HCT116 (cell line): ENCODE results near the gene SEPTIN11. TPM values are rescaled to one million over a fixed set of nuclear protein-coding genes. Genes with fewer than 3 reads are reported as not detected.

ENCODE experiments used
- ATAC-seq: fragments of 200-7000 bp; cut with Tn5 transposase; 2 replicates; pipeline ENCODE4 v1.9.1; 2020; ENCODE audit warnings: mild to moderate bottlenecking, moderate library complexity
- BruUV-seq: library from RNA; stranded (reverse); fragments of 400-500 nt; replicated peaks from 2 replicates; lab custom pipeline; 2021; lab: Mats Ljungman, UMichigan
- CTCF ChIA-PET: fragments of 300-600 bp; sonication (Branson Sonifier 250); formaldehyde crosslinking; loops from one replicate; lab custom pipeline; 2021; ENCODE audit warnings: antibody characterized with exemption; lab: Charles Lee
- POLR2A ChIA-PET: fragments of 300-600, 350-600 bp; sonication (Branson Sonifier 250); formaldehyde crosslinking; loops from one replicate; lab custom pipeline; 2021; ENCODE audit warnings: antibody characterized with exemption; lab: Charles Lee
- RAD21 ChIA-PET, 2 experiments: fragments of 300-600 bp; sonication (Branson Sonifier 250); formaldehyde crosslinking; loops; one replicate each; lab custom pipeline; 2023; ENCODE audit warnings: low total read pairs in 2 of 2; ENCODE audit not compliant: uncharacterized antibody in 2 of 2, unreplicated experiment in 2 of 2, low non-redundant PET in 1 of 2; lab: Charles Lee
- DNase-seq: peaks from one replicate; pipeline ENCODE4 v3.0.0-alpha.2; 2010; ENCODE audit warnings: low read depth, low spot score
- H2AFZ ChIP-seq: fragments of 200-600 bp; shearing (Covaris generic), sonication (generic); 2 replicates; pipeline ENCODE4 v1.6.1; 2017; ENCODE audit warnings: low read depth, mixed run types, mixed read lengths, antibody characterized with exemption, low read length; ENCODE audit not compliant: poor library complexity, severe bottlenecking
- H3K27ac ChIP-seq: 2 replicates; pipeline ENCODE4 v1.5.1; 2012; ENCODE audit warnings: low read depth, low read length
- H3K27me3 ChIP-seq: fragments of 200-600 bp; sonication (generic); 2 replicates; pipeline ENCODE4 v1.6.1; 2016; ENCODE audit warnings: mixed run types, low read length, mixed read lengths; ENCODE audit not compliant: insufficient read depth
- H3K36me3 ChIP-seq, 2 experiments: fragments of 200-500 bp in 1 of 2; fragments of 200-600 bp in 1 of 2; sonication (Bioruptor generic) in 1 of 2; sonication (generic) in 1 of 2; 2 replicates each; pipeline versions ENCODE4 v1.5.1 to v1.6.1; 2014 to 2016; ENCODE audit warnings: low read length in 2 of 2, inconsistent platforms in 1 of 2, mixed read lengths in 1 of 2, mixed run types in 1 of 2; ENCODE audit not compliant: insufficient read depth in 2 of 2, control insufficient read depth in 1 of 2
- H3K4me1 ChIP-seq, 2 experiments: fragments of 200-600 bp in 1 of 2; sonication (generic) in 1 of 2; 2 replicates each; pipeline versions ENCODE4 v1.5.1 to v1.6.1; 2012 to 2017; ENCODE audit warnings: low read length in 2 of 2, inconsistent platforms in 1 of 2, mild to moderate bottlenecking in 1 of 2, mixed read lengths in 1 of 2, mixed run types in 1 of 2, moderate library complexity in 1 of 2; ENCODE audit not compliant: insufficient read depth in 2 of 2, control insufficient read depth in 1 of 2
- H3K4me2 ChIP-seq: fragments of 200-600 bp; sonication (generic); 2 replicates; pipeline ENCODE4 v1.6.1; 2017; ENCODE audit warnings: mixed run types, low read length, mixed read lengths
- H3K4me3 ChIP-seq, 2 experiments: fragments of 200-600 bp in 1 of 2; sonication (generic) in 1 of 2; replicated peaks in 1 of 2; 2 replicates each; pipeline ENCODE4 v1.5.1; 2011 to 2016; ENCODE audit warnings: low read length in 2 of 2, control low read depth in 1 of 2, low read depth in 1 of 2, mild to moderate bottlenecking in 1 of 2, mixed read lengths in 1 of 2, mixed run types in 1 of 2
- H3K79me2 ChIP-seq: fragments of 200-600 bp; sonication (generic); 2 replicates; pipeline ENCODE4 v1.6.1; 2017; ENCODE audit warnings: mild to moderate bottlenecking, mixed run types, low read length, moderate library complexity, mixed read lengths; ENCODE audit not compliant: insufficient read depth
- H3K9ac ChIP-seq: fragments of 200-600 bp; sonication (generic); 2 replicates; pipeline ENCODE4 v1.6.1; 2016; ENCODE audit warnings: low read length, mixed read lengths
- H3K9me2 ChIP-seq: fragments of 200-600 bp; sonication (generic), shearing (Covaris generic); 2 replicates; pipeline ENCODE4 v1.6.1; 2017; ENCODE audit warnings: mixed run types, mild to moderate bottlenecking, moderate library complexity; ENCODE audit not compliant: insufficient read depth
- H3K9me3 ChIP-seq, 2 experiments: fragments of 200-500 bp in 1 of 2; fragments of 200-600 bp in 1 of 2; sonication (Bioruptor generic) in 1 of 2; sonication (generic) in 1 of 2; 2 replicates each; pipeline ENCODE4 v1.6.1; 2014 to 2017; ENCODE audit warnings: low read length in 2 of 2, mixed read lengths in 2 of 2, inconsistent platforms in 1 of 2, low read depth in 1 of 2, mild to moderate bottlenecking in 1 of 2, mixed run types in 1 of 2, moderate library complexity in 1 of 2; ENCODE audit not compliant: control insufficient read depth in 1 of 2, insufficient read depth in 1 of 2
- H4K20me1 ChIP-seq: fragments of 200-600 bp; sonication (generic), shearing (Covaris generic); 2 replicates; pipeline ENCODE4 v1.6.1; 2017; ENCODE audit warnings: mixed run types, mild to moderate bottlenecking, moderate library complexity; ENCODE audit not compliant: insufficient read depth
- ATF3 ChIP-seq: IDR thresholded peaks from 2 replicates; pipeline ENCODE4 v1.6.1; 2012
- CBX3 ChIP-seq: IDR thresholded peaks from 2 replicates; pipeline ENCODE4 v1.6.1; 2012; ENCODE audit warnings: low read depth
- CEBPB ChIP-seq: IDR thresholded peaks from 2 replicates; pipeline ENCODE4 v1.6.1; 2012; ENCODE audit warnings: low read depth
- CTCF ChIP-seq, 3 experiments: fragments of 200-600 bp in 1 of 3; sonication (generic) in 1 of 3; IDR thresholded peaks in 2 of 3; conservative IDR thresholded peaks in 1 of 3; 2 replicates each; pipeline ENCODE4 v1.5.1; 2012 to 2017; ENCODE audit warnings: low read depth in 2 of 3, low read length in 2 of 3, antibody characterized with exemption in 1 of 3, borderline replicate concordance in 1 of 3, control low read depth in 1 of 3, mild to moderate bottlenecking in 1 of 3, mixed read lengths in 1 of 3, mixed run types in 1 of 3, moderate library complexity in 1 of 3; ENCODE audit not compliant: insufficient read depth in 1 of 3
- EZH2 ChIP-seq: fragments of 200-600 bp; sonication (generic); IDR thresholded peaks from 2 replicates; pipeline ENCODE4 v1.6.1; 2017; ENCODE audit warnings: antibody characterized with exemption, mixed run types
- EZH2phosphoT487 ChIP-seq: fragments of 200-600 bp; IDR thresholded peaks from 2 replicates; pipeline ENCODE4 v1.6.1; 2018; ENCODE audit warnings: antibody characterized with exemption, borderline replicate concordance
- FOSL1 ChIP-seq: IDR thresholded peaks from 2 replicates; pipeline ENCODE4 v1.6.1; 2012; ENCODE audit warnings: low read depth
- RAD21 ChIP-seq: IDR thresholded peaks from 2 replicates; pipeline ENCODE4 v1.6.1; 2012; ENCODE audit warnings: low read depth, mild to moderate bottlenecking
- SP1 ChIP-seq: IDR thresholded peaks from 2 replicates; pipeline ENCODE4 v1.6.1; 2012; ENCODE audit warnings: low read depth
- TCF7L2 ChIP-seq: IDR thresholded peaks from 2 replicates; pipeline ENCODE4 v1.7.0; 2011; ENCODE audit warnings: borderline replicate concordance, inconsistent platforms; ENCODE audit not compliant: insufficient read depth, insufficient read length; ENCODE audit errors: extremely low read depth
- ZBTB33 ChIP-seq: IDR thresholded peaks from 2 replicates; pipeline ENCODE4 v1.6.1; 2011; ENCODE audit warnings: mild to moderate bottlenecking, low read length, moderate library complexity; ENCODE audit not compliant: insufficient replicate concordance; ENCODE audit errors: extremely low read depth
- ZFX ChIP-seq: fragments of 450-650 bp; IDR thresholded peaks from 2 replicates; pipeline ENCODE4 v1.6.1; 2017
- intact Hi-C: fragments of 100-400 bp; cut with micrococcal nuclease; formaldehyde crosslinking; loops from 2 replicates; pipeline ENCODE4 v1.10.0; 2022
- total RNA-seq: library from RNA; stranded (reverse); gene quantifications from one replicate; pipeline ENCODE4 v1.2.1, GENCODE V29; 2021; ENCODE audit not compliant: unreplicated experiment

Gene SEPTIN11
- total RNA-seq, 1 experiment from 2014 or later, result 94.4 TPM

- no peak overlapping the region for H3K9ac ChIP-seq
- peaks cover 0 to 18% of the 10 kb centered on the region in 2 experiments; a peak in 2 of 4 replicates for H3K4me1 ChIP-seq
- H2AFZ ChIP-seq, result no peak overlapping the region
- intact Hi-C loops, result no loop called here
- POLR2A ChIA-PET, result no interaction called here
- no peaks in the 10 kb centered on the region for H3K9me3 ChIP-seq
- H3K4me3 ChIP-seq, result no peak overlapping the region
- no peak for TF ChIP-seq CEBPB
- no peak for TF ChIP-seq FOSL1
- no peak for TF ChIP-seq ZFX
- no peak for TF ChIP-seq TCF7L2
- no peak for TF ChIP-seq CBX3
- TF ChIP-seq EZH2, result no peak
- TF ChIP-seq ATF3, result no peak
- TF ChIP-seq CTCF (IDR thresholded peaks at IDR 0.05 in 2 of 3, conservative IDR thresholded peaks at IDR 0.05 in 1 of 3; ENCODE audit: borderline replicate concordance in 1 of 3, insufficient read depth in 1 of 3, low read depth in 2 of 3, low read length in 2 of 3), result no peak
- TF ChIP-seq SP1, result no peak
- TF ChIP-seq ZBTB33, result no peak
- TF ChIP-seq EZH2phosphoT487, result no peak
- TF ChIP-seq RAD21, result no peak
- H3K79me2 ChIP-seq, result peaks cover 54% of the 10 kb centered on the region
- H3K36me3 ChIP-seq, result no peaks in the 10 kb centered on the region
- no TSS peak for BruUV-seq
- H4K20me1 ChIP-seq, result peaks cover 8% of the 10 kb centered on the region; the same call in 1 of the 2 replicates
- H3K27me3 ChIP-seq, result no peaks in the 10 kb centered on the region
- no peak overlapping the region for H3K4me2 ChIP-seq
- CTCF ChIA-PET, result no interaction called here
- H3K27ac ChIP-seq, result no peak overlapping the region
- ATAC-seq (no peak), DNase-seq (no peak)
- H3K9me2 ChIP-seq, result no peaks in the 10 kb centered on the region
- RAD21 ChIA-PET, result no interaction called here
Observed at GRCh38 chr4:76979236-76979635, 29.7 kb downstream of the SEPTIN11 start.
